Measurements from ENCODE around the gene MDC1.

DNA sequence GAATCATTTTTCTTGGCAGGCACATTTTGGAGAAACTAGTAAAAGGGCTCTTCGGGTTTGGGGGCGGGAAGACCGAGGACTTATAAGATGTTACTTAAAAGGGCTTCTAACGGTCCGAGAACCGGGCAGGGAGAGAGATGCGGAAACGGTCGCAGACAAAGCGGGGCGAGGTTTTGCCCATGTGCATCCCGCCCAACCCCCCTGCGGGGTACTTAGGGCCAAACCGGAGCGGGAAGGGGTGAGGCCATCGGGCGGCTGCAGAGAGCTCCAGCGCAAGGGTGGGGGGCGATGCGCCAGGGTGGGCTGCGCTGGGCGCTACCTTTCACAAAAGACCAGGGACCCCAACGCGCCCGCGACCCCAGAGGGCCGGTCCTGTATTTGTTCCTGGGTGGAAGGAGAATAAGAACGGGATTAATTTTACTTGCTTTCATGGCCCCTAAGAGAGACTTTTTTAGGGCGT is 3.7 kb upstream of the MDC1 start:
- TF ChIP-seq, protein P1, sequence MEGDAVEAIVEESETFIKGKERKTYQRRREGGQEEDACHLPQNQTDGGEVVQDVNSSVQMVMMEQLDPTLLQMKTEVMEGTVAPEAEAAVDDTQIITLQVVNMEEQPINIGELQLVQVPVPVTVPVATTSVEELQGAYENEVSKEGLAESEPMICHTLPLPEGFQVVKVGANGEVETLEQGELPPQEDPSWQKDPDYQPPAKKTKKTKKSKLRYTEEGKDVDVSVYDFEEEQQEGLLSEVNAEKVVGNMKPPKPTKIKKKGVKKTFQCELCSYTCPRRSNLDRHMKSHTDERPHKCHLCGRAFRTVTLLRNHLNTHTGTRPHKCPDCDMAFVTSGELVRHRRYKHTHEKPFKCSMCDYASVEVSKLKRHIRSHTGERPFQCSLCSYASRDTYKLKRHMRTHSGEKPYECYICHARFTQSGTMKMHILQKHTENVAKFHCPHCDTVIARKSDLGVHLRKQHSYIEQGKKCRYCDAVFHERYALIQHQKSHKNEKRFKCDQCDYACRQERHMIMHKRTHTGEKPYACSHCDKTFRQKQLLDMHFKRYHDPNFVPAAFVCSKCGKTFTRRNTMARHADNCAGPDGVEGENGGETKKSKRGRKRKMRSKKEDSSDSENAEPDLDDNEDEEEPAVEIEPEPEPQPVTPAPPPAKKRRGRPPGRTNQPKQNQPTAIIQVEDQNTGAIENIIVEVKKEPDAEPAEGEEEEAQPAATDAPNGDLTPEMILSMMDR (conservative IDR thresholded peaks at IDR 0.05; ENCODE audit: low read depth, low read length), result no peak
- TF ChIP-seq EZH2 (IDR thresholded peaks at IDR 0.05; ENCODE audit: borderline replicate concordance, low read depth, low read length, poor library complexity, severe bottlenecking), result no peak

Data from A673 (cell line).